ENCODE measurements around the gene CENPP. TPM values are rescaled to one million over a fixed set of nuclear protein-coding genes. Genes with fewer than 3 reads are reported as not detected.
"Not testable (repeated sequence)": the region's sequence is repeated elsewhere in the genome, so short reads cannot be mapped to it uniquely, and the experiment has no call there.

Gene CENPP
- total RNA-seq, 1 experiment from 2014 or later = 7.4 TPM

GRCh38 chr9:92377876-92378275 is 52.1 kb downstream of the CENPP start:
- DNase-seq (ENCODE audit: extremely low read depth, low read depth) = no peak

GRCh38 chr9:92378865-92379560 is 53.3 kb downstream of the CENPP start:
- no peak for DNase-seq (ENCODE audit: extremely low read depth, low read depth)

- DNase-seq (ENCODE audit: extremely low read depth, low read depth) = no peak
These were observed 54.9 kb downstream of the CENPP start for GRCh38 chr9:92380603-92381002.

DNA sequence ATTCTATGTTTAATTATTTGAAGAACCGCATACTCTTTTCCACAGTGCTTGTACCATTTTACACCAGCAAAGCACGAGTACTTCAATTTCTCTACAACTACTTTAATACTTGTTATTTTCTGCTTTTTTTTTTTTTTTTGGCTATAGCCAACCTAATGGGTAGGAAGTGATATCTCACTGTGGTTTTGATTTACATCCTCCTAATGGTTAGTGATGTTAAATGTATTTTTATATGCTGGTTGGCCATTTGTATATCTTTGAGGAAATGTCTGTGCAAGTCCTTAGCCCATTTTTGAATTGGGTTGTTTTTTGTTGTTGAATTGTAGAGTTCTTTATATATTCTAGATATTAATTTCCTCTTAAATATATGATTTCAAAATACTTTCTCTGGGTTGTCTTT is 56.0 kb downstream of the CENPP start:
- DNase-seq (ENCODE audit: extremely low read depth, low read depth) = no peak

- no peak for DNase-seq (ENCODE audit: extremely low read depth, low read depth)
These were observed 58.6 kb downstream of the CENPP start for GRCh38 chr9:92384375-92384774.

GRCh38 chr9:92385001-92385400 is 59.2 kb downstream of the CENPP start:
- no peak for DNase-seq (ENCODE audit: extremely low read depth, low read depth)

- DNase-seq (ENCODE audit: extremely low read depth, low read depth) = no peak
These were observed 59.7 kb downstream of the CENPP start for GRCh38 chr9:92385477-92385876.

GRCh38 chr9:92385953-92386352 is 60.2 kb downstream of the CENPP start:
- no peak for DNase-seq (ENCODE audit: extremely low read depth, low read depth)

- DNase-seq (ENCODE audit: extremely low read depth, low read depth) = no peak
These were observed 66.9 kb downstream of the CENPP start for GRCh38 chr9:92392690-92393089.

DNA sequence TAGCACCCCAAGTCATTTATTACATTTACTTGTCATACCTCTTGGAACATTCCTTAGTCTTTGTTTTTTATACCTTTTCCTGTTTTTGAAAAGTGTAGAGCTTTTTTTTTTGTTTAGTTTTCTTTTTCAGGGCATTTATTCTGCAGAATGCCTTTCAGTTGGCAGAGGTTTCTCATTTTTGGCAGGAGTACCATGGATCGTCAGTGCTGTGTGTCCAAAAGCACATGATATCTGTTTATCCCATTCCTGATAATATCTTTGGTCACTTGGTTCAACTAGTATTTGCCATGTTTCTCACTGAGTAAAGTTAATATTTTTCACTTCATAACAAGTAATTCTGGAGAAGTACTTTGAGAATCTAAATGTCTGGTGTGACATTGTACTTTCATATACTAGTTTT is 67.9 kb downstream of the CENPP start:
- DNase-seq (ENCODE audit: extremely low read depth, low read depth) = no peak

- DNase-seq (ENCODE audit: extremely low read depth, low read depth) = no peak
These were observed 69.9 kb downstream of the CENPP start for GRCh38 chr9:92395617-92396016.

DNA sequence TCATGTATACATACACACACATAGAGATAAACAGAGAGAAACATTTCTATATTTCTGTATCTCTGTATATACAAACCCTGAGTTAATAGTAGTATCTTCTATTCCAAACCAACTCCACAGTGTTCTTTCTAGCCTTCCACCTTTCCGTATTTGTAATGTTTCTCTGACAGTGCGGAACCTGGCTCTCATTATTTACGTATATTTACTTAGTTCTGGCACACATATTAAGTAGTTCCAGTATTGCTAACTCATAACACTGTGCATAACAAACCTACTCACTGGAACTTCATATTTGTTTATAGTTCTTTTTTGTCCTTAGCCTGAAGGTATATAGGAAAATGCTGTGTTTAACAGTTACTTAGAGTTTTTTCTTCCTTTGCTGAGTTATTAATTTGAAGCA is 72.1 kb downstream of the CENPP start:
- no peak for DNase-seq (ENCODE audit: extremely low read depth, low read depth)

GRCh38 chr9:92402360-92402759 is 76.6 kb downstream of the CENPP start:
- DNase-seq (ENCODE audit: extremely low read depth, low read depth) = no peak

GRCh38 chr9:92402826-92403745 is 77.3 kb downstream of the CENPP start:
- DNase-seq (ENCODE audit: extremely low read depth, low read depth) = no peak

DNA sequence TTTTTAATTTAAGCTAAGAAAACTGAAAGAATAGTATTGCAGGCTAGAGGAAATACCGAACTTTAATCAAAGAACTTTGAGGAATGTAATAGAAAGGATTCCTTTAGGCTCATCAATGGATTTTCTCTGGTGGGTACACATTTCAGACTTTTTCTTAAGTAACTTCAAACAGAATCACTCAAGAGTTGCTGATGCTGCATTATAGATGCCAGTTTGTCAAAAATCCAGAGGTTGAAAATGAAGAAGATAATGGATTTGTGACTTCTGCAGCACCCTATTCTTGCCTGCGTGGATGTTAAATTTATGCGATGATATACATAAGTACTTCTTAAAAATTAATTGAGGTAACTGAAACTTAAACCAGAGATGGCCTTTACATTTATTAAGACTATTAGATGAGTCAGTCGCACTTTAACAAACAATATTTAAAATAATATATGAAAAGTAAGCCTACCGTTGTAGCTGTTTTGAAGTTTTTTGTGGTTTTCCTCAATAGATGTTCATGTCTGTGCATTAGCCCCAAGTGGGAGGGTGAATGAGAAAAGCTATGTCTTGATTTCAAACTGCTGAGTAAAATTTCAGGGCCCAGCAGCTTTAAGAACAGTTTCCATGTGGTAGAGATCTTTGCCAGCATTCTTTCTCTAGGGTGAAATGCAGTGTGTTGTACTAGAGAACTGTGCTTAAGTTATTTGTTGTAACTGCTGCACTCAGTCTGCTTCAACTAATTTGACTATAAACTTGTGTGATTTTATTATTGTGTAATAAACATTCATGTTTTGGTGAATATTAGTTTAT is 78.5 kb downstream of the CENPP start, which contains the start of gene OGN:
TSS of gene OGN (minus strand) at position 537 of the 795 bp plus-strand sequence. CDS start 1,171 bp downstream, outside the sequence.
- no peak for DNase-seq (ENCODE audit: extremely low read depth, low read depth)

- DNase-seq (ENCODE audit: extremely low read depth, low read depth) = no peak
These were observed 80.1 kb downstream of the CENPP start for GRCh38 chr9:92405818-92406217.

DNA sequence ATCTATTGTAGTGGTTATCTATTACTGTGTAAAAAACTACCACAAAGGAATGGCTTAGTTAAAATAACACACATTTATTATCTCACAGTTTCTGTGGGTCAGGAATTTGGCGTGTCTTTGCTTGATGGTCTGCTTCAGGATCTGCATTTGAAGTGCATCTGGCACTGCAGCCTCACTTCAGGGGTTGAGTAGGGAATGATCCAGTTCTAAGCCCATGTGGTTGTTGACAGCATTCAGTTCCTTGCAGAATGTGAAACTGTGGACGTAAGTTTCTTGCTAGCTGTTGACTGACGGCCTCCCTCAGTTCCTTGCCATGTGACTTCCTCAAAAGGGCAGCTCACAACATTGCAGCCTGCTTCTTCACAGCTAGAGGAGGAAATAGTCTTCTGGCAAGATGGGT is 80.7 kb downstream of the CENPP start:
- DNase-seq (ENCODE audit: extremely low read depth, low read depth) = no peak

DNA sequence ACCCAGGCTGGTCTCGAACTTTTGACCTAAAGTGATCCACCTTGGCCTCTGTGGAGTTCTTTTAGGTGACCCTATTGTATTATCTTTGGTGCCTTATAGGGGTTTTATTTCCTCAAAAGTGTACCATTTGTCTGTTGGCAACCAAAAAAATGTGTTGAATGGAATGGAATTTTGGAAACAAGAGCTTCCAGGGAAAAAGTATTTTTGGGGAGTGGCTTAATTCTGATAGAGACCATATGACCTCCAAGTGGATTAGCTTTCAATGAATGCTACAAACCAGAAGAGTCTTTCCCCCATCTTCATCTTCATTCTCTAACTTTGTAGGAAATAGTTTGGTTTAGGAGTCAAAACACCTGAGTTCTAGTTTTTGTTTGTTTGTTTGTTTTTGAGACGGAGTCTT is 82.1 kb downstream of the CENPP start:
- DNase-seq (ENCODE audit: extremely low read depth, low read depth) = no peak

DNA sequence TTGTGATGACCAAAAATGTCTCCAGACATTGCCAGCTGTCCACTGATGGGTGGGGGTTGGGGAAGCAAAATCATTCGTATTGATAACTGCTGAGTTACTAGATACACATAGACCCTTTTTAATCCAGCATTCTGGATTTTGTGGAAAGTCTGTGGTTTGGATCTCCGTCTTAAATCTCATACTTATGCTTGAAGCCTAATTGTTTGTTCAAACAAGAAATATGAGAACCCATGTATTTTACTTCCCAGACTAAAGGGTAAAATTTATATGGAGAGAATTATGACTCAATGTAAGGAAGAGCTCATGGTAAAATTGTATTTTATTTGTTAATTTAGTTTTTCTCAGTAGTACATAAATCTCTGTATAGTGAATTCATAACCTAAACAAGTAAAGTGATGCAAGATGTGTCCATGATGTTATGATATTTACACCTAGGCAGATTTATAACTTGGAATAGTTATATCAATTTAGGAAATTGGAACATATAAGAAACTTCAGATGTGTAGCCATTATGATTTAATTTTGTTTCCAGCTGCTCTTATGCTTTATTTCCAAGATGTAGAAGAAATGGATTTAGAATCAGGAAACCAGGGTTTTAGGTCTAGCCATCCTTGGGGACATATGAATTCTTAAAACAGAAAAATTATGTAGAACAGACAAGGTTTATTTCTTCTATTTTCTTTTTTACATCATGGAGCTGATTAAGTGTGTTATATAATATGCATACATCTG is 83.2 kb downstream of the CENPP start:
- DNase-seq (ENCODE audit: extremely low read depth, low read depth) = no peak

DNA sequence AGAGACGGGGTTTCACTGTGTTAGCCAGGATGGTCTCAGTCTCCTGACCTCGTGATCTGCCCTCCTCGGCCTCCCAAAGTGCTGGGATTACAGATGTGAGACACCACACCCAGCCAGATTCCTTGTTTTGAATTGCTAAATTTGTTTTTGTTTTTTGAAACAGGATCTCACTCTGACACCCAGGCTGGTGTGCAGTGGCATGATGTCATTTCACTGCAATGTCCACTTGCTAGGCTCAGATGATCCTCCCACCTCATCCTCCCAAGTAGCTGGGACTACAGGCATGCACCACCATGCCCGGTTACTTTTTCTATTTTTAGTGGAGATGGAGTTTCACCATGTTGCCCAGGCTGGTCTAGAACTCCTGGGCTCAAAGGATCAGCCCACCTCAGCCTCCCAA is 85.4 kb downstream of the CENPP start:
- DNase-seq (ENCODE audit: extremely low read depth, low read depth) = not testable (repeated sequence)
